HG02610 (cell line): ENCODE results near the gene ETFB.

ENCODE experiments used
- ATAC-seq: cut with Tn5 transposase; IDR thresholded peaks from one replicate; pipeline ENCODE4 v1.9.1; 2021; ENCODE audit warnings: mild to moderate bottlenecking, moderate library complexity; ENCODE audit not compliant: unreplicated experiment

Gene ETFB

DNA sequence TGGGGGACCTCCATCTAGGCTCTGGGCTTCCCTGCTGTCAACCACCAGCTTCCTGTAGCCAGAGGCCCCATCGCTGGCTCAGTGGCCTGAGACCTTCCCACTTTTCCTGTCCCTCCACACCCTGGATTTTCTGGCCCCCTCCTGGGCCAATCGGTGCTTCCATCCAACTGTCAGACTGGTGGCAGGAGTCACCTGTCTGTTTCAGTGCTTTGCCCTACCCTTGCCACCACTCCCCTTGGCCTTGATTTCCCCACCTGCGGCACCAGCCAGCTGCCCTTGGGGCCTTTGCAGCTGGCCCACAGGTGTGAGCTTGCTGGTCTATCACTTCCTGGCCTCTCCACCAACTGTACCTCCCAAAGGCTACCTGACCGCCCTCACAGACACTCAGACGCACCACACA is 36.8 kb downstream of the ETFB start:
- ATAC-seq: no peak

DNA sequence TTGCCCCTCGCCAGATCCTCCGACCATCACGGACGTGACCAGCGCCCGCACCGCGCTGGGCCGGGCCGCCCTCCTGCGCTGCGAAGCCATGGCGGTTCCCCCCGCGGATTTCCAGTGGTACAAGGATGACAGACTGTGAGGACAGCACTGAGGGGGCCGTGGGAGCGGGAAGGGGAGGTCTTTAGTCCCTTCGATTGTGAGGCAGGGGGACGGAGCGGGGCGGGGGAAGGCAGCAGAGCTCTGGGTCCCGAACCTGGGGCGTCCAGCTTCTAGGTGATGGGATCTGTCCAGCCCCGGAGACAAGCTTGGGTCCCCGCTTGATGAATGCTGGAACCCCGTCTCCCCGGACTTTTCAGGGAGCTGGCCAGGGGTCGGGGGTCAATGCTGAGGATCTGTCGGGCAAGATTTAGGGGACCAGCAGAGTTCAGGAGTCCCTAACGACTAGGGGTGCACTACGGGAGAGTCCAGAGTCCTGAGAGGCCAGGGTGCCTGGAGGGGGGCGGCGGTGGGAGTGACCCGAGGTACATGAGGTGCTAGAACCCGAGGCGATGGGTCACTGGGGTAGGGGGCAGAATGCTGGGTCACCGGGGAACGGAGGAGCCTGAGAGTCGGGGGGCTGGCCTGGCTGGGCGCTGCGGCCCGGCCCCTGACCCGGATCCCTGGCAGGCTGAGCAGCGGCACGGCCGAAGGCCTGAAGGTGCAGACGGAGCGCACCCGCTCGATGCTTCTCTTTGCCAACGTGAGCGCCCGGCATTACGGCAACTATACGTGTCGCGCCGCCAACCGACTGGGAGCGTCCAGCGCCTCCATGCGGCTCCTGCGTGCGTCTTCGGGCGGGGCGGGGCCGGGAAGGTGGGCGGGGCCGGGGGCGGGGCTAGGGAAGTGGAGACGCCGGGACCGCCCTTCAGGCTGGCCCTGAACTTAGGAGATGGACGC is 38.9 kb downstream of the ETFB start:
- no peak for ATAC-seq

DNA sequence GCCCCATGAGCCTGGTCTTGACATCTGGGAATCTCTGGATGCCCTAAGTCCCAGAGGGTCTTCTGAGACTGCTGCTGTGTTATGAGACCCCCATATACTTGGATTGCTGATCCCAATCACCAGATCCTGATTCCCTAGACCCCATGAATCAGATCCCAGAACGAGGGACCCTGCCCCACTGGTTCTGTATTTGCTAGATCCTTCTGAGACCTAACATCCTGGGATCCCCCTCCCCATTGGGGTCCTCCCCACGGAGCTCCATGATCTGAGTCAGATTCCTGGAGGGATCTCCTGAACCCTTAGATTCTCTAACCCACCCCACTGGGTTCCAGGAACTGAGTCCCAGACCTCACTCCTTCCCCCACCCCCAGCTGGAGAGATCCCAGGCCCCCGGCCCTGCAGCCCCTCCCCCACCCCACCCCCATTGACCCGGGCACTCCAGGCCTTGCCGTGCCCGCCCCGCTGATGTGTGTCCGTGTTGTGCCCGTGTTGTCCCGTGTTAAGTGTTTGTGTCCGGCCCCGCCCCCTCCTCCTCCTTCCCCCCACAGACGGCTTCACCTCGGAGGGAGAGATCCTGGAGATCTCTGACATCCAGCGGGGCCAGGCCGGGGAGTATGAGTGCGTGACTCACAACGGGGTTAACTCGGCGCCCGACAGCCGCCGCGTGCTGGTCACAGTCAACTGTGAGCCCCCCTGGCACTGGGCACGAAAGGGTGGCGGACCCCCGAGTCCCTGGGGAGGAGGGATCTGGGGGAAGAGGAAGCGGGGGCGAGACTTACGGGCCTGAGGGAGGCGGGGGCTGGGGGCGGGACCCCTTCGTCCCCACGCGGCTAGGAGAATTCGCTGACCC is 39.7 kb downstream of the ETFB start:
- no peak for ATAC-seq

DNA sequence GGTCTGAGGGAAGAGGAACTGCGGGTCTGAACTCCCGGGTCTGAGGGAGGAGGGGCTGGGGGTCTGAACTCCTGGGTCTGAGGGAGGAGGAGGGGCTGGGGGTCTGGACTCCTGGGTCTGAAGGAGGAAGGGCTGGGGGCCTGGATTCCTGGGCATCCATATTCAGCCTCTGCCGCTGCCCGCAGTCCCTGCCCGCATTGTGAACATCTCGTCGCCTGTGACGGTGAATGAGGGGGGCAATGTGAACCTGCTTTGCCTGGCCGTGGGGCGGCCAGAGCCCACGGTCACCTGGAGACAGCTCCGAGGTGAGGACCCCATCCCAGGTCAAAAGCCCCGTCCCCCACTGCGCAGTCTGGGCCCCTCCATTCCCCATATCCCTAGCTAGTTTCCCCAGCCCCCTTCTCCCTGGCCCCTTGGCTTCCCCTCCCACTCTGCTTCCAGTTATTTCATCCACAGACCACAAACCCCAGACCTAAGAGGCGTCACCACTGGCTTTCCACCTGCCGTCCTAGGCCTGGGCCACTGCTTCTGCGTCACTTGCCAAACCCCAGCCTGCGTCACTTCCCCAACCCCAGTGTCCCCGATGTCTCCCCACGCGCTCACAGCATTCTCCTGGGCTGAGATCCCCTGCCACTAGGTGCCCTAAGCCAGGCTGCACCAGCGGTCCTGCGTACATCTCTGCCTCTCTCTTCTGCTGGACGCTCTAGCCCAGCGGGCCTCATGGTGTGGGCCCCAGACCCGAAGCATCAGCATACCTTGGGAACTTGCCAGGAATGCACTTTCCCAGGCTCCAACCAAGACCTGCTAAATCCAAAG is 40.8 kb downstream of the ETFB start:
- ATAC-seq: no peak

DNA sequence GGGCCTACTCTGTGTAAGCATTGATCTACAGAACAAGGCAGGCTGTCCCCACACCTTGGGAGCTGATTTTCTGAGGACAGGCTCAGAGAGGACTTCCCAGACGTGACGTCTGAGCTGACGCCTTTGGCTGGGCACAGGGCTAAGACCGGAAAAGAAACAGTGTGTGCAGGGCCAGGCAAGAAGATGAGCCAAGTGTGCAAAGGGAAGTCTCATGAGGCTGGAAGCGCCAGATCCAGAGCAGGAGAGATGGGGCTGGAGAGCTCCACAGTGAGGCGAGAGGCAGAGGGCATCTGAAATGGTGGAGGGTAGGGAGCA is 42.1 kb downstream of the ETFB start:
- no peak for ATAC-seq

DNA sequence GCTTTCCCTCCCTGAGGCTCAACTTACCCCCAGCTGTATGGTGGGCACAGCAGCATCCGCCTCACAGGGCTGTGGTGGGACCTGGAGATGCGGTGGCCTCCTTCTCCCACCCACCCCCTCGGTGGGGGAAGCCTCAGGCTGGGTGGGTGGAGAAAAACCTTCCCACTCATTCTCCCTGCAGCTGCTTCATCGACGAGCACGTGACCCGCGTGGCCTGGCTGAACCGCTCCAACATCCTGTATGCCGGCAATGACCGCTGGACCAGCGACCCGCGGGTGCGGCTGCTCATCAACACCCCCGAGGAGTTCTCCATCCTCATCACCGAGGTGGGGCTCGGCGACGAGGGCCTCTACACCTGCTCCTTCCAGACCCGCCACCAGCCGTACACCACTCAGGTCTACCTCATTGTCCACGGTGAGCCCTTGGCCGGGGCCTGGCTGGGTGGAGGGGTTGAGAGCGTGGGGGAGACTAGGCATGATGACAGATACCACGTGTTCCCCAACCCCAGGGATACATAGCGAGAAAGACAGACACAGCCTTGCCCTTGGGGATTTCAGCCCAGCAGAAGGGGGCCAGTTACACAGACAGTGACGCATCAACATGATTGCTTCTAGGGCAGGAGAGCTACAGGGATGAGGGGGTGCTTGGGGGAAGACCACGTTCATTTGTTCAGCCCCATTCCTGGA is 42.6 kb downstream of the ETFB start:
- no peak for ATAC-seq

DNA sequence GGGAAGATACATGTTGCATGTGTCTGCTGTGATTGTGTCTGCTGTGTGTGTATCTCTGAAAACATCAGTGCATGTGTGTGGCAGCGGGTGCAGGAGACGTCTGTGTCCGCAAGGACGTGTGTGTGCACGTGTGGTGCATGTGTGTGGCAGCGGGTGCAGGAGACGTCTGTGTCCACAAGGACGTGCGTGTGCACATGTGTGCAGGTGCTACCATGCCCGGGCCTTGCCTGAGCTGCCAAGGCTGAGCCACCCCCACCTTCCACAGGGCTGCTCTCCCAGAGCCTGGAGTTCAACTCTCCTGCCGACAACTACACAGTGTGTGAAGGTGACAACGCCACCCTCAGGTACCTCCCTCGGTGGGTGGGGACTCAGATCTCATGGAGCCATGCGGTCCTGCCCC is 44.4 kb downstream of the ETFB start:
- ATAC-seq: no peak

DNA sequence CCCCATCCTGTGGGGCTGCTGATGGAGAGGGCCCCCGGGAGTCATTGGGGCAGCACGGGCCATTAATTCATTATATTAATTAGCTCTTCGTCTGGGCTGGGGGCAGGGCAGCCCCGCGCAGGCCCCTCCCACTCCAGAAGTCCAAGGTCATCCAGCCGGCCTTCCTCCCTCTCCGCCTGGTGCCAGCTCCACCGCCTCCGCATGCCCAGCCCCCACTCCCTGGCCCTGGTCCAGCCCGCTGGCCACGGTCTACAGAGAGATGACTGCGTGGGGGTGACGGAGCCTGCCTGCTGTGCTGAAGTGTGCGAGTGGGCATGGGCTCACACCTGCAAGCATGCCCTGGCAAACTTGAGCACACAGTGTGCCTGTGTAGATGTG is 45.9 kb downstream of the ETFB start:
- no peak for ATAC-seq

DNA sequence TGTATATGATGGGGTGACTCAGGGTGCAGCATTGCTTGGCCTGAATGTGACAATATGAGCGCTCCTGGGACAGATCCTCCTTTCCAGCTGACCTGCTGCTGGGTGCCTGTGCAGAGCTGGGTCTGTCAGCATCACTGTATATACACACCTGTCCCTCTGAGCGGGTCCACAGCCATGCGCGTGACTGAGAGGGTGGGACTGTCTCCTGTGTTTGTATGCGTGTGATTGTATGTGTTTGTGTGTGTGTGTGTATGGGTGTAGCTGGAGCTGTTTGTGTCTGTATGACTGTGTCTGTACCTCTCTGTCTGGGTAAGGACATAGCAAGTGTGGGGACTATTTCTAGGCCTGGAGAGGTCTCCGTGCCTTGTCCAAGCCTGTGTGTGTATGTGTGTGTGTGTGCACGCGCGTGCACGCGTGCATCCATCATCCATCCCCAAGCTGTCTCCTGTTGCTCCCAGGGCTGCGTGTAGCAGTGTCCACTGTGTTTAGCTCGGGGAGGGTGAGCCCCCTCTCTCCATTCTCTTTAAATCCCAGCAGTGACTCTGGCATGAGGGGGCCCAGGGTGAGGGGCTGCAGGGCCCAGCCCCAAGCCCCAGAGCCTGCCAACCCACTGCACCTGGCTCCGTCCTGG is 46.4 kb downstream of the ETFB start:
- ATAC-seq: no peak

DNA sequence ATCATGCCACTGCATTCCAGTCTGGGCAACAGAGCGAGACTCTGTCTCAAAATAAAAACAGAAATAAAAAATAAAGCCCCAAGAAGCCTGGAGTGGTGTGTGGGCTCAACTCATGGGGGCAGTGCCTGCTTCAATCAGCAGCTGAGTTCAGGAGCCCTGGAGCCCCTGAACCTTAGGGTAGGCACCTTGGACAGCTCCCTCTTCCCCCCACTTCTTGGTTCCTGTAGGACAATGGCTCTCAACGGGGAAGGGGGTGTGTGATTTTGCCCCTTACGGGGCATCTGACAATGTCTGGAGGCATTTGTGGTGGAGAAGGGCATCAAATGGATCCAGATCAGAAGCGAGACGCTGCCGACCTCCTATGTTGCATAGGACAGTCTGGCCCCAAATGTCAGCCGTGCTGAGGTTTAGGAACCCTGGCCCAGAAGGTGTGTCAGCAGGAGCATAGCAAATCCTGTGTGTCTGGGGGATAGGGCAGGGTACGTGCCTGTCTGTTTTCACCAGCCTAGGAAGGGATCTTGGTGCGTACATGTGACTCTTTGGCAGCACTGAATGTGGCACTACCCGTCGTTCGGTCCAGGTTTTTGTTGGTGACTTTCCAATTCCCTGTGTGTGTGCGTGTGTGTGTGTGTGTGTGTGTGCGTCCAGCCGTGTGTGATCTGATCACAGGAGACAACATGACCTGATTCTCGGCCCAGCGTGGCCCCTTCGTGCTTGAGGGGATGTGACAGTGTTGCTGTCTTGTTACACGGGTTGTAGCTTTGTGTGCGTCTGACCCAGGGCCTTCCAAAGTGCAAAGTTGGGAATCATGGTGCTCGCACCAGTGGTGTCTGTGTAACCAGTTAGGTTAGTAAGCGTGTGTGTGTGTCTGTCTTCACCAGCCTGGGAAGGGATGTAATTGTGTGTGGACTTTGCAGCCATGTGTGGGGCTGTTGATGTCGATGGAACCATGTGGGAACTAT is 47.2 kb downstream of the ETFB start:
- no peak for ATAC-seq

DNA sequence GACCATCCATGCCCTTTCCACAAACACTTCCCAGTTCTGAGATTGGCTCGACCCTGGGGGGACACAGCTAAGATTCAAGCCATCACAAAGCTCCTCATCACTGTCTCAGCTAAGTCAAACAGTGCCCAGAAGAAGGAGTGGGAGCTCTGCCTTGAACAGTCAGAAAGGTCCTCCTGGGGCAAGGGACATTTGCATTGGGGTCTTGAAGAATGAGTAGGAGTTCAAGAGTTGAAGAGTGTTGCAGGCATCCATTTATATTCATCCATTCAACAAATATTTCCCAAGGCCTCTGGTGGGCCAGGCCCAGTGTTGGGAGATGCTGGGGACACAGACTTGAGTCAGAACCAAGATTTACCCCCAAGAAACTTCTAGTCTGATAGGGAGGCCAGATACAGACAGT is 48.2 kb downstream of the ETFB start:
- ATAC-seq: no peak

DNA sequence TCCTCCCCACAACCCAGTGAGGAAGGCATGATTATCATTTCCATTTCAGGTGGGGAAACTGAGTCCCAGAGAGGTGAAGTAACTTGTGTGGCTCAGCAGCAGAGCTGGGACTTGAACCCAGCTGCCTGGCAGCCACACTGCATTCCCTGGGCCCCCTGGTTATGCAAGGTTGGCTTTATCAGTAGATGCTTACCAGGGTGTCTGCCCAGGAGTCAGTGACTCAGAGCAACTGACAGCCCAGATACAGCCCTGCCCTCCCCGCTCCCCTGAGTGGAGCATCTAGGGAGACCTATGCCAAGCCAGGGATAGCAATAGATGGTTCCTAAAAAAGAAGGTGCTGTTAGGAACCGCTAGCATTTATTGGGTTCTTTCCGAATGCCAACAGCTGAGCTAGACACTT is 48.8 kb downstream of the ETFB start:
- ATAC-seq: no peak

DNA sequence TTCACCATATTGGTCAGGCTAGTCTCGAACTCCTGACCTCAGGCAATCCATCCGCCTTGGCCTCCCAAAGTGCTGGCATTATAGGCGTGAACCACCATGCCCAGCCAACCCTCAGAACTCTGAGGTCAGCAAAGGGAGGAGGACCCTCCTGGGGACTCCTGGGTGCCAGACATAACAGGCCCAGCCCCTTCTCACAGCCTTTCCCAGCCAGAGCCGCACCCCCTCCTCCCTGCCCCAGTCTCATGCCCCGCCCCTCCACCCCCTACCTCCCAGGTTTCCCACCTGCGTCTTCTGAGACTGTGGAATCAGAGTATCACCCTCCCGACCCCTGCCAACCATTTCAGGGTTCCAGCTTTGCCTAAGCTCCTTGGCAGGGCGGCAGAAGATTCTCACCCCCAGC is 49.5 kb downstream of the ETFB start:
- ATAC-seq: no peak

DNA sequence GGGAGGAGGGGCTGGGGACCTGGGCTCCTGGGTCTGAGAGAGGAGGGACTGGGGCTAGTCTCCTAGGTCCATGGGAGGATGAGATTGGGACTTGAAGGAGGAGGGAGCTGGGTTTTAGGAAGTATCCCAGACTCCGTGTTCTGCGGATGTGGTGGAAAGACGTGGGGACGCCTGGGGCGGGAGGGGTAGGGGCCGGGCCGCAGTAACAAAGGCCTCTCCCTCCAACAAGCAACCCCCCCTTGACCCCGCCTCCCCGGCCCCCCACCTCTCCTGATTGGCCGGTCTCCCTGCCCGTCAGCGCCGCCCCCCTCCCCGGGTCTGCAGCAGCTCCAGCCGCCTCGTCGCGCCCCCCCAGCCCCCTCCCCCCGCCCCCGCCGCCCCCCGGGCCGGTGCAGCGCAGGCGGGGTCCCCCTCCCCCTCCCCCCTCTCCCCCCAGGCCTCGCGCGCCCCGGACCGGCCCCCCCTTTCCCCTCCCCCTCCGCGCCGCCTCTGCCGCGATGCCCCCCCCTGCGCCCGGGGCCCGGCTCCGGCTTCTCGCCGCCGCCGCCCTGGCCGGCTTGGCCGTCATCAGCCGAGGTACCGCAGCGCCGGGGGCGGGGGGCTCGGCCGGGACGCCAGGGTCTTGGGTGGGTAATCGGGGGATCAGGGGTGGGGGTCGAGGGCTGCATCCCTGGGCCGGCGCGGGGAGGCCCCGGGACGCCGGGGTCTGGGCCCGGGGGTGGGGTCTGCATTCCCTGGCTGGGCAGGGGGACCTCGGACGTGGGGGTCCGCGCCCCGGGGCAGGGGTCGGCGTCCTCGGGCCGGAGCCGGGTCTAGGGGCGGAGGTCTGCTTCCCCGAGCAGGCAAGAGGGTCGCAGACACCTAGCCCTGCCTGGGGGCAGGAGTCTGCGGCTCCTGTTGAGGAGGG is 54.6 kb downstream of the ETFB start, which contains the start of gene IGLON5:
Gene IGLON5 (plus strand): TSS at position 294 of the 907 bp plus-strand sequence. CDS start 204 bp downstream, at position 498.
- ATAC-seq: no peak

DNA sequence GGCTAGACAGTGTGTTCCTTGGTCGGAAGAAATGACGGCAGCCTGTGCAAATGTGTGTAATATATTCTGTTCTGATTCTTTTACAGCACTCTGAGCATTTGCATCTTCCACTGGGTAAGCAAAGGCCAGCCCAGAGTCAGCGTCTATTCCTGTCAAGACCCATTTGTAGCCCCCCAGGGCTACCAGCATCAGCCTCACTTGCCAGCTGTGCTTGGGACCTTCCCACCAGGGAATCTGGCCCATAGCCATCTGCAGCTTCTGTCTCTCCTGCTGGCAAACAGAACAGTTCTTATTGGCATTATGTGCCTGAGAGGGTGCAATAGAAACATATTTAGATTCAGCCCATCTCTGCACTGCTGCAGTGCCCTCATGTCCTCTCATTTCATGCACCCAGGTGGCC is 60.7 kb downstream of the ETFB start:
- ATAC-seq: no peak

DNA sequence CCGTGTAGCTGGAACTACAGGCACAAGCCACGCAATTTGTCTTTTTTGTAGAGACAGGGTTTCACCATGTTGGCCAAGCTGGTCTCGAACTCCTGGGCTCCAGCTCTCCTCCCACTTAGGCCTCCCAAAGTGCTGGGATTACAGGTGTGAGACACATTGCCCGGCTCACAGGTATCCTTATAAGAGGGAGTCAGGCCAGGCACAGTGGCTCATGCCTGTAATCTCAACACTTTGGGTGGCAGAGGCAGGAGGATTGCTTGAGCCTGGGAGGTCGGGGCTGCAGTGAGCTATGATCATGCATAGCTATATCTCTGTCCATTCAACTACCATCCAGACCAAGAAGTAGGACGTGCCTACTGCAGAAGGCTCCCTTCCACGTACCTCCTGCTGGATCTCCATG is 64.9 kb downstream of the ETFB start:
- no peak for ATAC-seq

DNA sequence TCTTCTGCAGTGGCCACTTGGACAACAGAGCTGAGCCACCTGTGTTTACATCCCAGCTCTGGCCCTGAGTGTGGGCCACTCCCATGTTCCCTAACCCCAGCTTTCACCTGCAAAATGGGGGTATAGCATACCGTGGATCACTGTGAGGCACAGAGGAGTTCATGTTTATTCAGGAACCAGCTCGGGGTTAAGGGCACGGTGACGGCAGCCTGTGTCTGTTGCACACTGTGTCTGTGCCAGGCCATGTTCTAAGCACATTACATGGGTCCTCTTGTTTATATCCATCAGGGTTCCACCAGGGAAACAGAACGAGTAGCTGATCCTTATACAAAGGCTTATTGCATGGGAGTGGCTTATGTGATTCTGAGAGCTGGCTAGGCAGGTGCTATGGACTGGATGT is 68.8 kb downstream of the ETFB start:
- ATAC-seq: no peak
